Raji (cell line): ENCODE results near the gene AGAP1.

Experiments used
- POLR2A ChIP-seq: IDR thresholded peaks from 2 replicates; pipeline ENCODE4 v1.6.1; 2011; ENCODE audit warnings: low read depth, low read length, control low read depth; ENCODE audit not compliant: insufficient read depth

Gene AGAP1

DNA sequence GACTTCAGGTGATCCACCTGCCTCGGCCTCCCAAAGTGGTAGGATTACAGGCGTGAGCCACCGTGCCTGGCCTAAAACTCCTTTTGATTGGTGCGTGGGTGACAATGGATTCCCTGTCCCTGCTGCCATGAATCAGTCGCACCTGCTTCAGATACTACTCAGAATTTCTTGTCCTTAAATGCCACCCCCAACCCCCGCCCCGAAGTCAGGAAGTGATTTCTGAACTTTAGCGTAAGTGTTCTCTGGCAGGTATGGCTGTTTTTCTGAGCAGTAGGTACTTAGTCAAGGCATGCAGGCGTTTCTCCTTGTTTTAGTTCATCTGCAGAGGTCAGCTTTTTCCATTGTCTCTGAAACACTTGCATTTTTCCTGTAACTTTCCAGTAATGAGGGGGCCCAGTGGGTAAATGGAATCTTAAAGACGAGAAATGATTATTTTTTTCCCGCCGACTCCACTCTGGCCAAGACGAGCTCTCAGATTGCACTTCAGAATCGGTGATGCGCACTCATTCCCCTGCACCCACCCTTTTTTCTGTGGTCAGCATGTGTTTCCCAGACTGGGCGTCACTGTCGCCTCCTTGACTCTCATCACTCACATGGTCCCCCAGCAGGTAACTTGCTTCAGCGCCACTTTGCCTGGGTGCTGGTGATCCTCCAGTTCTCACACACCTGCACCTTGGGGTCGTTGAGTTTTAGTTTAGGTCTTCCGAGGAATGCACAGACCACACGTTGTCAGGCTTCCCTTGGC, 494.6 kb downstream of the AGAP1 start:
- no peak for TF ChIP-seq POLR2A

DNA sequence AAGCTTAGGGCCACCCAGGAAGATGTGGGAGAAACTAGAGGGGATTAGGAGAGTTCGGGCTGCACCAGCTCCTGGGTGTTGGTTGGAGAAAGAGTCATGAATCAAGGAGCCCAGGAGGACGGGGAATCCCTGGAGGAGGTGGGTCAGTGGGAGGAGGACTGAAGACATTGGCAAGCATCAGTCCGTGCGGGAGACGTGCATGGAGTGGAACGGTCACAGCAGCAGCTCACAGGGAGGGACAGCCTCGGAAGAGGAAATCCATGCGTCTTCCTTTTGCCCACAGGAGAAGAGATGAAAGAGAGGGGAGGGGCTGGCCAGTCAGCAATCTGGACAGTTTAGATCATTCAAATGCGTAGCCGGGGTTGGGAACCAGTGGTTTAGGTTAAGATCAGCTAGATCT, 495.7 kb downstream of the AGAP1 start:
- no peak for TF ChIP-seq POLR2A

DNA sequence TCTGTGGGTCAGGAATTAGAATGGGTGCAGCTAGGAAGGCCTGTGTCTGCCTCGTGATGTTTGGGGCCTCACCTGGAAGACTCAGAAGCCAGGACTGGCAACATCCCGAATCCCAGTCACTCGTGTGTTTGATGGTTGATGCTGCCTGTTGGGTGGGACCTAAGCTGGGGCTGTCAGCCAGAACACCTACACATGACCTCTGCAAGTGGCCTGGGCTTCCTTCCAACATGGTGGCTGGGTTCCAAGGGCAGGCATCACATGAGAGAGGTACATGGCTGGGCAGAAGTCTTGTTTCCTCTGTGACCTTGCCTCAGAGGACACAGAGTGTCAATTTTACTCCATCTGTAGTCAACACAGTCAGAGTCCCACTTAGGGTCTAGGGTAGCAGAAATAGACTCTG, 496.5 kb downstream of the AGAP1 start:
- TF ChIP-seq POLR2A: no peak

DNA sequence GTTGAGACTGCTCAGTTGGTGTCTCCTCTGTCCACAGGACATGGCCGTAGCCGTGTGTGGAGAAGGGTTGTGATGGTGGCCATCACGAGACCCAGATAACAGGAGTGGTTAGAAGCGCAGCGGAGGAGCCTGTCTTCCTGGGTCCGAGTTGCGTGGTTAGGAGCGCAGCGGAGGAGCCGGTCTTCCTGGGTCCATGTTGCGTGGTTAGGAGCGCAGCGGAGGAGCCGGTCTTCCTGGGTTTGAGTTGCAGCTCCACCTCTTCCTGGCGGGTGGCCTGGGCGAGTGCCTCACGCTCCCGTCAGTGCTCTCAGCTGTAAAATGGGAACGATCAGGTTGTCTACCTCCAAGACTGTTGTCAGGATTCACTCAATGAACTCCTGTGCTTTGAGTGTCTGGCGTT, 498.2 kb downstream of the AGAP1 start:
- TF ChIP-seq POLR2A: no peak

DNA sequence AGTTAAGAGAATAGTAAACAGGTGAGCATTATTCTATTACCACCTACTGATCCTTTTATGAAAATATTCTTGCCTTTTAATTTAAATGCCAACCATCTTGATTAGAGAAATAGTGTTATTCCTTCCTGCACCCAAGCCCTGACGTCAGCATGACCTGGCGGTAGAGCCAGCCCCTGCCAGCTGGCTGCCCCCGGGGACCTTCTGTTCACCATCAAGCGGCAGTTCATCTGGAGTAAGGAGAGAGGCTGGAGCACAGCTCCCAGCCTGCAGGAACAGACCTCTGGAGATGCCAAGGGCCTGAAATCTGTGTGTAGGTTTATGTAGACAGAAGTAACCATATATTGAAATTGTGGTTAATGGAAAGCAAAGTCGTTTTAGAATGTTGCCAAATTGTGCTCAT, 502.6 kb downstream of the AGAP1 start:
- no peak for TF ChIP-seq POLR2A

DNA sequence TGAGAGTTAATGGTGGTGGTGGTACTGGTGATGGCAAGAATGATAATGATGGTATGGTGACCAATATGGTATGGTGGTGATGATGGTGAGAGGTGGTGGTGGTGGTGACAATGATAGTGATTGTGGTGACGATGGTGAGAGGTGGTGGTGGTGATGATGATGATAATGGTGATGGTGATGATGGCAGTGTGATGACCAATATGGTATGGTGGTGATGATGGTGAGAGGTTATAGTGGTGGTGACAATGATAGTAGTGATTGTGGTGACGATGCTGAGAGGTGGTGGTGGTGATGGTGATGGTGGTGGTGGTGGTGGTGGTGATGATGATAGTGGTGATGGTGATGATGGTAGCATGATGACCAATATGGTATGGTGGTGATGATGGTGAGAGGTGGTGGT, 505.2 kb downstream of the AGAP1 start:
- TF ChIP-seq POLR2A: no peak

DNA sequence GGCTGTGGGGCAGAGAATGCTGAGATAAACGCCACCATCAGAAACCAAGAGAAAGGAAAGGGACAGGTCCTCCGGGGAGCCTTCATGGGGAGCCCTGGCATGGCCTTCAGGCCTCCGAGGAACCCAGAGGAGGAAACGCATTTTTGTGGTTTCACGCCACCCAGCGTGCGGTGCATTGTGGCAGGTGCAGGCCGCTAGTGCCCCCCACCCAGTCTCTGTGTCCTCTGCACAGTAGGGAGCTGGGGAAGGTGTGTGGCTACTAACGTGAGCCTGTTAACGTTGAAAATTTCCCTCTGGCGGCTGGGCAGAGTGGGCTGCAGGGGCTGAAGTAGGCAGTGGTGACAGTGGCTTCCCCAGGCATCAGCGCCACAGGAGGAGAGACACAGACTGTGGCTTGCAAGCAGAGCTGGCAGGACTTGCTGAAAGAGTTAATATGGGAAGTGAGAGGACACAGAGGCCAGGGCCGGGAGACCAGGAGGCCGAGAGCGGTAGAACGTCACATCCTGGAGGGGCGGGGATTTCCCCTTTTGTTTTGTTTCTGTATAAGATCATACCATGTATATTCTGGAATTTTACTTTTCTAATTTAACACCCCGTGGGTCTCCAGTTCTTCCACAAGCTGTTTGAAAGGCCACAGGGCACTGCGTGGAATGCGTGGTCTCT, 507.5 kb downstream of the AGAP1 start:
- TF ChIP-seq POLR2A: no peak

DNA sequence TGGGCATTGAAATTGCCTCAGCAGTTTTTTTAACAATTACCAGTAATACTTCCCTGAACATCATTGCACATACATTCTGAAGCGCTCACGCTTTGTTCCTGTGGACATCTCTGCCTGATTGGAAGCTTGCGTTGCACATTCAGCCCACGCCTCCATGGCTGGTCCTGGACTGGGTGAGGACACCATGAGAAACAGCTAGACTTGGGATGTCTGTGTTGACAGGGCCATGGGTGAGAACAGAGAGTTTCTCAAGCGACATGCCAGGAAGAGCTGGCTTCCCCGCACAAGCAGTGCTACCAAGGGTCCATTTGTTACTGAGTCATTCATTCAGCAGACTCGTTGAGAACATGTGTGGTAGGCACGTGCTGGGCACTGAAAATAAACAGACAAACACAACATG, 508.0 kb downstream of the AGAP1 start:
- TF ChIP-seq POLR2A: no peak

DNA sequence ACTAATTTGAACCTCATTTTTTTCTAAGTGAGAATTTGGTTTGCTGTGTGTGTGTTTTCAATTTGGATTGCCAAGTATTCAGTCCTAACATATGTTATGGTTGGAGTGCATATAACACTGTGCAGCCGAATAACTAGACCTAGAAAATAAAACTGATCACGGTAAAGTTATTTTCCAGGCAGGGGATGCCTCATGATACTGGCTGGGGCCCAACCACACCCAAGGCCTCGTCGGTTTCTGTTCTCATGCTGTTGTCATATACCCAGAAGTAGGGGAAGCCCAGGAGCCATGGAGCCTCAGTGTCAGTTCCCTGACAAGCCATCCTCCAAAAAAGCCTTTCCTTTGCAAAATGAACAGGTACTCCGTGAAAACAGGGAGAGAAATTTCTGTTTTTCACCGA, 514.2 kb downstream of the AGAP1 start:
- no peak for TF ChIP-seq POLR2A

DNA sequence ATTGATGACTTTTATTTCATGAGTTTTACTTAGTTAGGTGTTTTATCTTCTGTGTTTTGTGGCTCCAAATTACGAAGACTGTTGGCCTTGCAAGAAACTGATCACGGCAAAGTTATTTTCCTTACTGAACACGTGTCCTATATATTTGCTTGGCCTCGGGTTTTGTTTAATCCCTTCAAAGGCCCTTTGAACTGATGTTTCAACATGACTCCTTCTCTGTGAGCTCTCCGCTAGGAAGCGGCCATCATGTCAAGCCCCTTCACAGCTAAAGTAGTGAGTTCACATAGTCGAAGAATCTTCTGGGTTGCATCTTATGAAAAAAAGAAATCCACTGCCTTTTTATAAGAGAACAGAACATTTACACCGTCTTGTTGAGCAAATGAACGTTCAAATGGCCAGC, 515.0 kb downstream of the AGAP1 start:
- TF ChIP-seq POLR2A: no peak

DNA sequence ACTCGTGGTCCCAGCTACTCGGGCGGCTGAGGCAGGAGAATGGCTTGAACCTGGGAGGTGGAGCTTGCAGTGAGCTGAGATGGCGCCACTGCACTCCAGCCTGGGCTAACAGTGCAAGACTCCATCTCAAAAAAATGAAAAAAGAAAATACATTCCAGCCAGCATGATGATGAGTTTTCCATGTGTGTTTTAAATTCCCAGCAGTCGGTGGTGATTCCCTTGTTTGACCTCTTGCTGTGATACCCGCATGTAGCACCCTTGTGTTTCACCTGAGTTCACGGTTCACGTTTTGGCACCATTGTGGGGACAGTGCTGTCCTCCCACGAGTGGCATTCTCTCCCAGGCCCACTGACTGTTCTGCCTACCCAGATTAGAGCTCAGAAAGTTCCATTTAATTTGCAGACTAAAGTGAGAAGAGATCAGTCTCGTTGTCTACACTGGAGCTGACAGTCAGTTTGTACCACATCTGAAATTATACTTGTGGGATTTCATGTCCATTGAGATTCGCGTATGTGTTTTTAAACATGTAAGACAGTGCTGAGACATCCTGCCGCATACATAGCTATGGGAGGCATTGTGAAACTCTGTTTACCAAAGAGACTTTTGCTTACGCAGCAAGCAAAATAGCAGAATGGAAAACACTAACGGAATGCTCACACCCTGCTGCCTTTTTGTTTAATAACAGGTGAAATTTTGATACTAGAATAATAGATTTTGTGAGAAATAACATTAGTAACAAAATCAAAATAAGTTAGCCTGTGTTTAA, 517.3 kb downstream of the AGAP1 start:
- TF ChIP-seq POLR2A: no peak

DNA sequence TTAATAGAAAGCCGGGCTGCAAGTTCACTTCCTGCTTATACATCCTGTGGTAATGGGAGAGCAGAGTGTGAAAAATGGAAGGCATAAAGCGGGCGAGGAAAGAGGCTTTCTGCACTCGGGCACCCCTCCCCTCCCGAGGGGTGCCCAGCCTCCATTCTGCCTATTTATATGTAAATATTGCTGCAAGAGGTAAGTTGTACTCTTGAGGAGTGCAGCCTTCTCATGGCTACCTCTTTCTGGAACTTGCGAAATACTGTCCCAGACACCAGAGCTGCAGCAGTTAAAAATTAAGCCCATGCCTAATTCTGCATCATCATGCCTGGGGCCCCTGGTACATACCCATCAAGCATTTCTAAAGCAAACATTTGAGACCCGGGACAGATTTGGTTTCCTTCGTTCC, 518.3 kb downstream of the AGAP1 start:
- no peak for TF ChIP-seq POLR2A

DNA sequence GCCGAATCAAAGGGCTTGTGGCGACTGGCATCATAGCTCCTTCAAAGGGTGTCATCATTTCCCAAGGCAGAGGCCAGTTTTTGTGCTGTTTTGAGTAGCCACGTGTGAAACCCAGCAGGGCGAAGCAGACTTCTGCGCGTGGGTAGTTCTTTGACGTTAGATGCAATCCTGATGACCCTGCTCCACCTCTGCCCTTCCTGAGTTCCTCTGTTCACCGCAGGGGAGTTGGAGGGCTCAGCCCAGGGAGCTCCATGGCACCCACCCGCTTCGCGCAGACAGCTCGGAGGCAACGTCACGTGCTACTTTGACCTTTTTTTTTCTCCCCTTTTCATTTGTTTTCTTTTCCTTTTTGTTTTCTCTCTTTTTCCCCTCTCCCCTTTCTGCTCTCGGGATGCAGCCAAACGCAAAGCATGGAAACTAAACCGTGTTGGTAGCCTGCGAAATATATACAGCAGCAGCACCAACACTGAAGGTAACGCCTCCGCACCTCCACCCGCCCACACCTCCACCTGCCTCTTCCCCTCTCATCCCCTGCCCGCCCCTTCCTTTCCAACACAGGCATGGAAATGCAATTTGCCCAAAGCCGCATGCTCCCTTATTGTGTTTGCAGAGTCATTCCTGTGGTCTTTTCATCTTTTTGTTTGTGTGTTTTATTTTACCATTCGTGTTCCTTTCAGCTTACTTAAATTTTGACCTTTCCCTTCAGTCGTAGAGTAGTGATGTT, 520.7 kb downstream of the AGAP1 start:
- TF ChIP-seq POLR2A: no peak

DNA sequence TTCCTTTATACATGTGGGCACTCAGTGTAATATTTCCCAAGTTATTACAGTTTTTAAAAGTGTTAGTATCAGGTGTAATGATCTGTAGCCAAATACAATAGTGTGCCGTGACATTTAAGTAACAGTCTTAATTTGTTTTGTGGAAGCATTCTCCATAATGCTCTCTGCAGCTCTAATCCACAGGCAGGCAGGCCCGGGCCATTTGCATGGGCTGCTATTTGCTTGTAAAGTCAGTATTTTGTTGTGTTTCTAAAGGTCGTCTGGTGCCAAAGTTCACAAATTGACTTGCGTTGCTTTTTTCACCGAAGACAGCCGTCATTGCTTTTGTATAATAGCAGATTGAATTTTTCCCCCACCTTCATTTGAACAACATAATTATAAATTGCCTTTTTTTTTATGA, 521.3 kb downstream of the AGAP1 start:
- no peak for TF ChIP-seq POLR2A

DNA sequence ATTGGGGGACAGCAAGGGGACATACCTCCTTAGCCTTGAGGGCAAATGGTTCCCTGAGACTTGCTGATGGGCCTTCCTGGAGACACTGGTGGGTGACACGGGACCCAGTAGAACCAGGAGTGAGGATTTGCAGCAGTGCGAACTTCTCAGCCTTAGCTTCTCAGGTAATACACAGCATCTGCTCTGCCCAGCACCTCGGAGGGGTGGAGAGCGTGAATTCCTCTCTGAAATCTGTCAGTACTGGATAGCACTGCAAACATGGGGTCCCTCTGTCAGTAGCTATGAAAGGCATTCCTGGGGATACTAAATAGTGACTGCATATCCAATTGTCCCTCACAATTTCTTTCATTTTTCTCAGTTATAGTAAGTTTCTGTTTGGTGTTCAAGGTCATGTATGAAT, 522.7 kb downstream of the AGAP1 start:
- TF ChIP-seq POLR2A: no peak
